ENCODE results near the gene ARNT2. TPM values are rescaled to one million over a fixed set of nuclear protein-coding genes. Genes with fewer than 3 reads are reported as not detected.

Gene ARNT2
- total RNA-seq, 1 donor from 2014 or later, result 35.7 TPM

GRCh38 chr15:80457896-80458295 is 53.7 kb downstream of the ARNT2 start:
- DNase-seq, result no peak
- peaks cover 4% of the 10 kb centered on the region for H3K9me3 Mint-ChIP-seq (ENCODE audit: unreplicated experiment)

GRCh38 chr15:80458580-80458979 is 54.4 kb downstream of the ARNT2 start:
- H3K27me3 Mint-ChIP-seq (ENCODE audit: unreplicated experiment), result peaks cover 10% of the 10 kb centered on the region
- H3K9me3 Mint-ChIP-seq (ENCODE audit: unreplicated experiment), result peaks cover 4% of the 10 kb centered on the region
- H3K36me3 Mint-ChIP-seq (ENCODE audit: unreplicated experiment), result peaks cover 9% of the 10 kb centered on the region
- no peak for TF ChIP-seq CTCF (IDR thresholded peaks at IDR 0.05; ENCODE audit: partially characterized antibody, unreplicated experiment)
- H3K4me1 Mint-ChIP-seq (ENCODE audit: low read depth, unreplicated experiment), result no peaks in the 10 kb centered on the region
- no peak overlapping the region for H3K4me3 Mint-ChIP-seq (ENCODE audit: unreplicated experiment)
- DNase-seq, result no peak
- no peak overlapping the region for H3K27ac Mint-ChIP-seq (ENCODE audit: unreplicated experiment)

More at GRCh38 chr15:80457896-80458295, 53.7 kb downstream of the ARNT2 start:
- no peaks in the 10 kb centered on the region for H3K4me1 Mint-ChIP-seq (ENCODE audit: low read depth, unreplicated experiment)
- TF ChIP-seq CTCF (IDR thresholded peaks at IDR 0.05; ENCODE audit: partially characterized antibody, unreplicated experiment), result no peak
- peaks cover 10% of the 10 kb centered on the region for H3K27me3 Mint-ChIP-seq (ENCODE audit: unreplicated experiment)
- no peak overlapping the region for H3K27ac Mint-ChIP-seq (ENCODE audit: unreplicated experiment)
- H3K4me3 Mint-ChIP-seq (ENCODE audit: unreplicated experiment), result no peak overlapping the region
- peaks cover 9% of the 10 kb centered on the region for H3K36me3 Mint-ChIP-seq (ENCODE audit: unreplicated experiment)

GRCh38 chr15:80459380-80459779 is 55.2 kb downstream of the ARNT2 start:
- H3K4me1 Mint-ChIP-seq (ENCODE audit: low read depth, unreplicated experiment), result no peaks in the 10 kb centered on the region
- H3K27me3 Mint-ChIP-seq (ENCODE audit: unreplicated experiment), result peaks cover 10% of the 10 kb centered on the region
- DNase-seq, result no peak
- no peak for TF ChIP-seq CTCF (IDR thresholded peaks at IDR 0.05; ENCODE audit: partially characterized antibody, unreplicated experiment)
- H3K9me3 Mint-ChIP-seq (ENCODE audit: unreplicated experiment), result peaks cover 4% of the 10 kb centered on the region
- H3K4me3 Mint-ChIP-seq (ENCODE audit: unreplicated experiment), result no peak overlapping the region
- peaks cover 9% of the 10 kb centered on the region for H3K36me3 Mint-ChIP-seq (ENCODE audit: unreplicated experiment)
- no peak overlapping the region for H3K27ac Mint-ChIP-seq (ENCODE audit: unreplicated experiment)

GRCh38 chr15:80459818-80460217 is 55.6 kb downstream of the ARNT2 start:
- H3K9me3 Mint-ChIP-seq (ENCODE audit: unreplicated experiment), result peaks cover 4% of the 10 kb centered on the region
- H3K4me3 Mint-ChIP-seq (ENCODE audit: unreplicated experiment), result no peak overlapping the region
- TF ChIP-seq CTCF (IDR thresholded peaks at IDR 0.05; ENCODE audit: partially characterized antibody, unreplicated experiment), result no peak
- H3K27ac Mint-ChIP-seq (ENCODE audit: unreplicated experiment), result no peak overlapping the region
- H3K4me1 Mint-ChIP-seq (ENCODE audit: low read depth, unreplicated experiment), result no peaks in the 10 kb centered on the region
- peaks cover 12% of the 10 kb centered on the region for H3K27me3 Mint-ChIP-seq (ENCODE audit: unreplicated experiment)
- no peak for DNase-seq
- H3K36me3 Mint-ChIP-seq (ENCODE audit: unreplicated experiment), result peaks cover 9% of the 10 kb centered on the region

- no peak overlapping the region for H3K27ac Mint-ChIP-seq (ENCODE audit: unreplicated experiment)
- no peaks in the 10 kb centered on the region for H3K4me1 Mint-ChIP-seq (ENCODE audit: low read depth, unreplicated experiment)
- H3K4me3 Mint-ChIP-seq (ENCODE audit: unreplicated experiment), result no peak overlapping the region
- no peak for TF ChIP-seq CTCF (IDR thresholded peaks at IDR 0.05; ENCODE audit: partially characterized antibody, unreplicated experiment)
- H3K27me3 Mint-ChIP-seq (ENCODE audit: unreplicated experiment), result peaks cover 9% of the 10 kb centered on the region
- H3K36me3 Mint-ChIP-seq (ENCODE audit: unreplicated experiment), result peaks cover 9% of the 10 kb centered on the region
- peaks cover 6% of the 10 kb centered on the region for H3K9me3 Mint-ChIP-seq (ENCODE audit: unreplicated experiment)
- DNase-seq, result no peak
Measured at GRCh38 chr15:80461356-80462095, 57.3 kb downstream of the ARNT2 start.
